ENCODE measurements around the gene TPPP2.

The TPPP2 gene

GRCh38 chr14:21026274-21026987 is 3.6 kb upstream of the TPPP2 start:
- Histone ChIP-seq H3K36me3 (ENCODE audit: control insufficient read depth, insufficient read depth, low read length) (no peaks in the 10 kb centered on the region; the same call in 1 of the 2 replicates), H3K4me1 (ENCODE audit: control insufficient read depth, insufficient read depth, low read length) (peaks cover 35% of the 10 kb centered on the region), H3K4me3 (ENCODE audit: low read depth, low read length) (peak overlapping the region; percentile 54), H3K27me3 (ENCODE audit: control insufficient read depth, insufficient read depth, low read length) (peaks cover 32% of the 10 kb centered on the region), H3K9ac (ENCODE audit: low read length) (peak overlapping the region; percentile 11), H3K9me3 (ENCODE audit: control insufficient read depth, insufficient read depth, low read depth, low read length) (no peaks in the 10 kb centered on the region), H3K27ac (ENCODE audit: low read depth, low read length) (no peak overlapping the region)

- peaks cover 28% of the 10 kb centered on the region for H3K27me3 ChIP-seq (ENCODE audit: control insufficient read depth, insufficient read depth, low read length)
- no peaks in the 10 kb centered on the region for H3K9me3 ChIP-seq (ENCODE audit: control insufficient read depth, insufficient read depth, low read depth, low read length)
- H3K4me1 ChIP-seq (ENCODE audit: control insufficient read depth, insufficient read depth, low read length): peaks cover 35% of the 10 kb centered on the region
- no peaks in the 10 kb centered on the region for H3K36me3 ChIP-seq (ENCODE audit: control insufficient read depth, insufficient read depth, low read length)
- no peak overlapping the region for H3K9ac ChIP-seq (ENCODE audit: low read length)
- no peak overlapping the region for H3K27ac ChIP-seq (ENCODE audit: low read depth, low read length)
- 0 out of 2 replicates have a peak overlapping the region, but pooled peaks have one; percentile 19 for H3K4me3 ChIP-seq (ENCODE audit: low read depth, low read length)
These were observed 3.1 kb upstream of the TPPP2 start for GRCh38 chr14:21026988-21027315.

- no peak overlapping the region for H3K9ac ChIP-seq (ENCODE audit: low read length)
These were observed 514 bp downstream of the TPPP2 start for GRCh38 chr14:21030531-21030930.

GRCh38 chr14:21032326-21033132 is 2.5 kb downstream of the TPPP2 start:
- no peaks in the 10 kb centered on the region for H3K9me3 ChIP-seq (ENCODE audit: control insufficient read depth, insufficient read depth, low read depth, low read length)
- H3K27me3 ChIP-seq (ENCODE audit: control insufficient read depth, insufficient read depth, low read length): peaks cover 5% of the 10 kb centered on the region; the same call in 1 of the 2 replicates
- H3K4me1 ChIP-seq (ENCODE audit: control insufficient read depth, insufficient read depth, low read length): no peaks in the 10 kb centered on the region
- no peaks in the 10 kb centered on the region for H3K36me3 ChIP-seq (ENCODE audit: control insufficient read depth, insufficient read depth, low read length)
- no peak overlapping the region for H3K9ac ChIP-seq (ENCODE audit: low read length)
- no peak overlapping the region for H3K4me3 ChIP-seq (ENCODE audit: low read depth, low read length)
- H3K27ac ChIP-seq (ENCODE audit: low read depth, low read length): no peak overlapping the region

More at GRCh38 chr14:21030531-21030930, 514 bp downstream of the TPPP2 start:
- H3K27me3 ChIP-seq (ENCODE audit: control insufficient read depth, insufficient read depth, low read length): peaks cover 3% of the 10 kb centered on the region; the same call in 1 of the 2 replicates
- no peaks in the 10 kb centered on the region for H3K36me3 ChIP-seq (ENCODE audit: control insufficient read depth, insufficient read depth, low read length)
- no peaks in the 10 kb centered on the region for H3K9me3 ChIP-seq (ENCODE audit: control insufficient read depth, insufficient read depth, low read depth, low read length)
- H3K27ac ChIP-seq (ENCODE audit: low read depth, low read length): no peak overlapping the region
- peaks cover 16% of the 10 kb centered on the region for H3K4me1 ChIP-seq (ENCODE audit: control insufficient read depth, insufficient read depth, low read length)
- H3K4me3 ChIP-seq (ENCODE audit: low read depth, low read length): no peak overlapping the region

- Histone ChIP-seq H3K9me3 (ENCODE audit: control insufficient read depth, insufficient read depth, low read depth, low read length) (no peaks in the 10 kb centered on the region), H3K27ac (ENCODE audit: low read depth, low read length) (no peak overlapping the region), H3K4me3 (ENCODE audit: low read depth, low read length) (no peak overlapping the region), H3K4me1 (ENCODE audit: control insufficient read depth, insufficient read depth, low read length) (no peaks in the 10 kb centered on the region), H3K36me3 (ENCODE audit: control insufficient read depth, insufficient read depth, low read length) (no peaks in the 10 kb centered on the region), H3K9ac (ENCODE audit: low read length) (no peak overlapping the region), H3K27me3 (ENCODE audit: control insufficient read depth, insufficient read depth, low read length) (peaks cover 5% of the 10 kb centered on the region; the same call in 1 of the 2 replicates)
These were observed 3.2 kb downstream of the TPPP2 start for GRCh38 chr14:21033133-21033698.

- Histone ChIP-seq H3K36me3 (ENCODE audit: control insufficient read depth, insufficient read depth, low read length) (no peaks in the 10 kb centered on the region), H3K4me1 (ENCODE audit: control insufficient read depth, insufficient read depth, low read length) (peaks cover 14% of the 10 kb centered on the region), H3K4me3 (ENCODE audit: low read depth, low read length) (no peak within 1 kb of the TSS), H3K9me3 (ENCODE audit: control insufficient read depth, insufficient read depth, low read depth, low read length) (no peaks in the 10 kb centered on the region), H3K27me3 (ENCODE audit: control insufficient read depth, insufficient read depth, low read length) (peaks cover 5% of the 10 kb centered on the region; the same call in 1 of the 2 replicates), H3K27ac (ENCODE audit: low read depth, low read length) (no peak within 1 kb of the TSS), H3K9ac (ENCODE audit: low read length) (no peak within 1 kb of the TSS)
These were observed 4.7 kb downstream of the TPPP2 start, which contains the start of gene RNASE13 for GRCh38 chr14:21034707-21035106. Gene RNASE13 (minus strand): TSS chr14:21034807. CDS start chr14:21034288, 519 bp downstream.

- Histone ChIP-seq H3K27me3 (ENCODE audit: control insufficient read depth, insufficient read depth, low read length) (0 out of 2 replicates have a peak, but pooled peaks cover 5% of the 10 kb centered on the region), H3K9me3 (ENCODE audit: control insufficient read depth, insufficient read depth, low read depth, low read length) (no peaks in the 10 kb centered on the region), H3K4me1 (ENCODE audit: control insufficient read depth, insufficient read depth, low read length) (peaks cover 22% of the 10 kb centered on the region), H3K9ac (ENCODE audit: low read length) (no peak overlapping the region), H3K36me3 (ENCODE audit: control insufficient read depth, insufficient read depth, low read length) (no peaks in the 10 kb centered on the region), H3K27ac (ENCODE audit: low read depth, low read length) (no peak overlapping the region), H3K4me3 (ENCODE audit: low read depth, low read length) (no peak overlapping the region)
These were observed 6.7 kb downstream of the TPPP2 start for GRCh38 chr14:21036751-21037150.

GRCh38 chr14:21037156-21037555 is 7.1 kb downstream of the TPPP2 start:
- Histone ChIP-seq H3K9ac (ENCODE audit: low read length) (no peak overlapping the region), H3K9me3 (ENCODE audit: control insufficient read depth, insufficient read depth, low read depth, low read length) (no peaks in the 10 kb centered on the region), H3K36me3 (ENCODE audit: control insufficient read depth, insufficient read depth, low read length) (no peaks in the 10 kb centered on the region), H3K4me1 (ENCODE audit: control insufficient read depth, insufficient read depth, low read length) (peaks cover 22% of the 10 kb centered on the region), H3K27ac (ENCODE audit: low read depth, low read length) (no peak overlapping the region), H3K27me3 (ENCODE audit: control insufficient read depth, insufficient read depth, low read length) (0 out of 2 replicates have a peak, but pooled peaks cover 4% of the 10 kb centered on the region), H3K4me3 (ENCODE audit: low read depth, low read length) (no peak overlapping the region)

- Histone ChIP-seq H3K9ac (ENCODE audit: low read length) (no peak overlapping the region), H3K9me3 (ENCODE audit: control insufficient read depth, insufficient read depth, low read depth, low read length) (no peaks in the 10 kb centered on the region), H3K36me3 (ENCODE audit: control insufficient read depth, insufficient read depth, low read length) (no peaks in the 10 kb centered on the region), H3K27ac (ENCODE audit: low read depth, low read length) (no peak overlapping the region), H3K4me3 (ENCODE audit: low read depth, low read length) (no peak overlapping the region), H3K27me3 (ENCODE audit: control insufficient read depth, insufficient read depth, low read length) (0 out of 2 replicates have a peak, but pooled peaks cover 2% of the 10 kb centered on the region), H3K4me1 (ENCODE audit: control insufficient read depth, insufficient read depth, low read length) (peaks cover 22% of the 10 kb centered on the region)
These were observed 8.7 kb downstream of the TPPP2 start for GRCh38 chr14:21038441-21039422.

All from HUES6 (cell line).